H1 (cell line): ENCODE results near the gene SLMAP. TPM values are rescaled to one million over a fixed set of nuclear protein-coding genes. Genes with fewer than 3 reads are reported as not detected.

Experiments
- CTCF ChIA-PET: fragments of 300-600 bp; sonication (Branson Sonifier 250); formaldehyde crosslinking; loops from one replicate; lab custom pipeline; 2021; ENCODE audit not compliant: partially characterized antibody; lab: Charles Lee
- POLR2A ChIA-PET: fragments of 300-600 bp; sonication (Branson Sonifier 250); formaldehyde crosslinking; loops from one replicate; lab custom pipeline; 2021; ENCODE audit warnings: inconsistent platforms; ENCODE audit not compliant: partially characterized antibody; lab: Charles Lee
- DNase-seq, 2 experiments: peaks; one replicate each; pipeline versions ENCODE4 v3.0.0 to v3.0.0-alpha.2; 2010 to 2022; ENCODE audit warnings: low spot score in 2 of 2, low read depth in 1 of 2, mixed read lengths in 1 of 2
- FAIRE-seq: peaks from 2 replicates; lab custom pipeline; 2011; peaks lifted over from hg19 to GRCh38; lab: Jason Lieb, UNC
- H2AFZ ChIP-seq: 2 replicates; pipeline ENCODE4 v1.8.1; 2012; ENCODE audit warnings: low read length, inconsistent platforms
- H2AK5ac ChIP-seq: 2 replicates; pipeline ENCODE4 v1.6.1; 2013; ENCODE audit warnings: low read depth, low read length
- H2BK120ac ChIP-seq: replicated peaks from 2 replicates; pipeline ENCODE3; 2013; ENCODE audit warnings: low read depth, low read length, inconsistent platforms
- H2BK12ac ChIP-seq: 2 replicates; pipeline ENCODE4 v1.6.1; 2013; ENCODE audit warnings: low read depth, low read length
- H2BK15ac ChIP-seq: 2 replicates; pipeline ENCODE4 v1.6.1; 2013; ENCODE audit warnings: low read length
- H2BK20ac ChIP-seq: 2 replicates; pipeline ENCODE4 v1.6.1; 2013; ENCODE audit warnings: low read length
- H2BK5ac ChIP-seq: 2 replicates; pipeline ENCODE4 v1.6.1; 2013; ENCODE audit warnings: low read depth, low read length
- H3K14ac ChIP-seq: 2 replicates; pipeline ENCODE4 v1.6.1; 2013; ENCODE audit warnings: inconsistent platforms; ENCODE audit not compliant: insufficient read length
- H3K18ac ChIP-seq: 2 replicates; pipeline ENCODE4 v1.6.1; 2013; ENCODE audit warnings: low read length; ENCODE audit errors: extremely low read depth
- H3K23ac ChIP-seq: 2 replicates; pipeline ENCODE4 v1.6.1; 2013; ENCODE audit warnings: inconsistent platforms; ENCODE audit not compliant: insufficient read length
- H3K23me2 ChIP-seq: 2 replicates; pipeline ENCODE4 v1.6.1; 2013; ENCODE audit warnings: low read depth, low read length
- H3K27ac ChIP-seq: 2 replicates; pipeline ENCODE4 v1.6.1; 2011; ENCODE audit warnings: low read depth, low read length, inconsistent platforms
- H3K27me3 ChIP-seq, 4 experiments: replicated peaks in 1 of 4; 1 replicate in 1 of 4; 2 replicates in 3 of 4; pipeline versions ENCODE4 v1.6.1 to v1.8.1; 2011 to 2013; ENCODE audit warnings: low read length in 3 of 4, mild to moderate bottlenecking in 3 of 4, inconsistent platforms in 2 of 4, mixed read lengths in 2 of 4, moderate library complexity in 1 of 4; ENCODE audit not compliant: control insufficient read depth in 3 of 4, insufficient read depth in 3 of 4; ENCODE audit errors: extremely low read depth in 1 of 4
- H3K36me3 ChIP-seq, 4 experiments: 2 replicates each; pipeline versions ENCODE4 v1.6.1 to v1.8.1; 2011 to 2013; ENCODE audit warnings: mild to moderate bottlenecking in 4 of 4, low read length in 3 of 4, moderate library complexity in 2 of 4, control low read depth in 1 of 4, inconsistent platforms in 1 of 4; ENCODE audit not compliant: insufficient read depth in 4 of 4, control insufficient read depth in 2 of 4
- H3K4ac ChIP-seq: replicated peaks from 2 replicates; pipeline ENCODE3; 2013; ENCODE audit warnings: low read length, low read depth, mixed read lengths, inconsistent platforms; ENCODE audit not compliant: insufficient read length
- H3K4me1 ChIP-seq, 4 experiments: replicated peaks in 1 of 4; 1 replicate in 1 of 4; 2 replicates in 3 of 4; pipeline versions ENCODE4 v1.6.1 to v1.8.1; 2011 to 2013; ENCODE audit warnings: low read length in 3 of 4, inconsistent platforms in 2 of 4, mixed read lengths in 1 of 4; ENCODE audit not compliant: insufficient read depth in 4 of 4, control insufficient read depth in 3 of 4
- H3K4me2 ChIP-seq, 2 experiments: 2 replicates each; pipeline versions ENCODE4 v1.6.1 to v1.8.1; 2011 to 2013; ENCODE audit warnings: low read depth in 2 of 2, low read length in 2 of 2, control low read depth in 1 of 2, inconsistent platforms in 1 of 2, mild to moderate bottlenecking in 1 of 2; ENCODE audit not compliant: insufficient read depth in 1 of 2
- H3K4me3 ChIP-seq, 4 experiments: fragments of 200-600, 300-600 bp in 1 of 4; sonication (generic), shearing (Covaris generic), sonication (Bioruptor Twin) in 1 of 4; 2 replicates each; pipeline versions ENCODE4 v1.5.1 to v1.8.1; 2011 to 2016; ENCODE audit warnings: low read length in 4 of 4, low read depth in 3 of 4, control low read depth in 2 of 4, inconsistent platforms in 2 of 4, mild to moderate bottlenecking in 2 of 4, mixed read lengths in 1 of 4, moderate library complexity in 1 of 4; ENCODE audit not compliant: insufficient read depth in 2 of 4; ENCODE audit errors: extremely low read depth in 1 of 4
- H3K56ac ChIP-seq: replicated peaks from 2 replicates; pipeline ENCODE3; 2013; ENCODE audit warnings: low read depth, mild to moderate bottlenecking, mixed read lengths, low read length, inconsistent platforms; ENCODE audit not compliant: insufficient read length
- H3K79me1 ChIP-seq: 2 replicates; pipeline ENCODE4 v1.6.1; 2013; ENCODE audit warnings: low read depth, low read length, control low read depth
- H3K79me2 ChIP-seq, 2 experiments: 2 replicates each; pipeline versions ENCODE4 v1.6.1 to v1.8.1; 2012 to 2013; ENCODE audit warnings: low read length in 2 of 2, mild to moderate bottlenecking in 2 of 2, inconsistent platforms in 1 of 2; ENCODE audit not compliant: insufficient read depth in 2 of 2, control insufficient read depth in 1 of 2
- H3K9ac ChIP-seq, 4 experiments: replicated peaks in 1 of 4; 1 replicate in 1 of 4; 2 replicates in 3 of 4; pipeline versions ENCODE4 v1.6.1 to v1.8.1; 2011 to 2013; ENCODE audit warnings: low read depth in 3 of 4, low read length in 3 of 4, control low read depth in 2 of 4, mild to moderate bottlenecking in 2 of 4, moderate library complexity in 2 of 4, inconsistent platforms in 1 of 4; ENCODE audit errors: extremely low read depth in 1 of 4
- H3K9me3 ChIP-seq, 2 experiments: 2 replicates each; pipeline versions ENCODE4 v1.6.1 to v1.8.1; 2012 to 2013; ENCODE audit warnings: mild to moderate bottlenecking in 2 of 2, moderate library complexity in 2 of 2, control low read depth in 1 of 2, inconsistent platforms in 1 of 2, low read depth in 1 of 2, low read length in 1 of 2, mixed read lengths in 1 of 2; ENCODE audit not compliant: insufficient read depth in 2 of 2
- H4K20me1 ChIP-seq, 2 experiments: replicated peaks in 1 of 2; 2 replicates each; pipeline versions ENCODE3 to v1.8.1; 2011 to 2013; ENCODE audit warnings: inconsistent platforms in 2 of 2, low read length in 2 of 2, mild to moderate bottlenecking in 1 of 2; ENCODE audit not compliant: insufficient read depth in 2 of 2, control insufficient read depth in 1 of 2
- H4K5ac ChIP-seq: 2 replicates; pipeline ENCODE4 v1.6.1; 2013; ENCODE audit warnings: low read length, low read depth, mixed read lengths, inconsistent platforms; ENCODE audit not compliant: insufficient read length
- H4K8ac ChIP-seq: 2 replicates; pipeline ENCODE4 v1.8.0; 2013; ENCODE audit warnings: mild to moderate bottlenecking, moderate library complexity, low read length, inconsistent platforms; ENCODE audit not compliant: insufficient read depth; ENCODE audit errors: extremely low read depth
- H4K91ac ChIP-seq: replicated peaks from 2 replicates; pipeline ENCODE3; 2013; ENCODE audit warnings: low read length, mixed read lengths, inconsistent platforms; ENCODE audit not compliant: insufficient read length
- BRCA1 ChIP-seq: IDR thresholded peaks from 2 replicates; pipeline ENCODE4 v1.6.1; 2012; ENCODE audit warnings: low read depth, low read length, improper control_type of control experiment
- CHD2 ChIP-seq: IDR thresholded peaks from 2 replicates; pipeline ENCODE4 v1.6.1; 2012; ENCODE audit warnings: low read length, improper control_type of control experiment
- PHF8 ChIP-seq: fragments of 200-600 bp; sonication (generic); conservative IDR thresholded peaks from 2 replicates; pipeline ENCODE4 v1.7.1; 2012; ENCODE audit warnings: low read depth, mild to moderate bottlenecking, inconsistent platforms, low read length, moderate library complexity
- RBBP5 ChIP-seq: IDR thresholded peaks from 2 replicates; pipeline ENCODE4 v1.7.1; 2012; ENCODE audit warnings: low read depth, mild to moderate bottlenecking, inconsistent platforms, low read length, moderate library complexity, borderline replicate concordance
- SAP30 ChIP-seq: fragments of 300-600 bp; sonication (generic); IDR thresholded peaks from 2 replicates; pipeline ENCODE4 v1.7.1; 2012; ENCODE audit warnings: low read length, moderate library complexity, mild to moderate bottlenecking, inconsistent platforms; ENCODE audit not compliant: insufficient read depth, insufficient replicate concordance
- TAF1 ChIP-seq: IDR thresholded peaks from 2 replicates; pipeline ENCODE4 v1.6.1; 2011; ENCODE audit warnings: mild to moderate bottlenecking, low read depth, low read length
- TAF7 ChIP-seq: optimal IDR thresholded peaks from 2 replicates; pipeline ENCODE3; 2011; ENCODE audit warnings: low read depth, mild to moderate bottlenecking, inconsistent platforms, low read length, moderate library complexity, borderline replicate concordance
- WGBS, 2 experiments: shearing (Covaris generic) in 1 of 2; methylation state at CpG; one replicate each; pipeline versions ENCODE4 v1.1.6 to v1.1.7; 2013 to 2015; ENCODE audit warnings: low lambda C conversion rate in 2 of 2, mixed read lengths in 2 of 2, inconsistent platforms in 1 of 2, low coverage in 1 of 2, missing lambda C conversion rate in 1 of 2; ENCODE audit not compliant: insufficient replicate concordance in 2 of 2, insufficient coverage in 1 of 2, insufficient read length in 1 of 2; ENCODE audit errors: extremely low coverage in 1 of 2, missing lambda C conversion rate in 1 of 2; 5-methylcytosine and 5-hydroxymethylcytosine counted together
- polyA plus RNA-seq, 7 experiments: library from polyadenylated mRNA; depleted of rRNA in 3 of 7; stranded (reverse) in 5 of 7; unstranded in 2 of 7; fragments of >200 nt in 5 of 7; fragments of 200-250 nt in 2 of 7; gene quantifications; 1 replicate in 5 of 7; 2 replicates in 1 of 7; 4 replicates in 1 of 7; pipeline versions ENCODE4 v1.2.1 to v1.2.3, GENCODE V29; 2011 to 2013; ENCODE audit warnings: missing spikeins in 2 of 7, mixed read lengths in 2 of 7
- total RNA-seq: library from RNA; stranded (reverse); fragmentation: NEBNext Ultra II Directional; extraction: Animal tissue kit (Norgen Biotek cat#: 25700); gene quantifications from 2 replicates; pipeline ENCODE4 v1.2.1, GENCODE V29; 2021

Gene SLMAP
- total and polyA plus RNA-seq, 2 of the 8 experiments (the other 6 are each of a cell fraction or from before 2014, with no cell fraction given), result 13.6 to 70.4 TPM

DNA sequence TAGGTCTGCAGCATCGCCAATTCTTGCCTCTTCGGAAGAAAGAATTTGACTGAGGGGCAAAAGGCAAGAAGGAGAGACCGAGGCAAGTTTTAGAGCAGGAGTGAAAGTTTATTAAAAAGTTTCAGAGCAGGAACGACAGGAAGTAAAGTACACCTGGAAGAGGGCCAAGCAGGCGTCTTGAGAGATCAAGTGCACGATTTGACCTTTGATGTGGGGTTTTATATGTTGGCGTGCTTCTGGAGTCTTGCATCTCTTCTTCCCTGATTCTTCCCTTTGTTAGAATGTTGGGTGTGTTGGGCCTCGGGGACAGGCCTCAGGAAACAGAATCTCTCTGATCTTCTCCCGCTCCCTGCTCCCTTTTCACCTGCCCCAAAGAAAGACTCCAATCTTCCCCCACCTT, 211.5 kb downstream of the SLMAP start:
- no peak overlapping the region for H2BK20ac ChIP-seq
- no peak overlapping the region for H3K27ac ChIP-seq
- no peak overlapping the region for H4K91ac ChIP-seq
- H3K56ac ChIP-seq, result no peak overlapping the region
- FAIRE-seq, result no peak
- H3K23me2 ChIP-seq, result no peaks in the 10 kb centered on the region
- WGBS, 2 experiments, result 97% methylated on average over 9 of the region's 9 CpGs; no CpG with 5 or more reads in 1 of the 2 experiments
- no peak overlapping the region for H3K4me2 ChIP-seq
- DNase-seq, result no peak
- TF ChIP-seq TAF7 (no peak), SAP30 (no peak), CHD2 (no peak), RBBP5 (no peak), TAF1 (no peak), BRCA1 (no peak), PHF8 (no peak)
- peaks cover 0 to 10% (median 3%) of the 10 kb centered on the region in 4 experiments; a peak in 6 of 7 replicates for H3K4me1 ChIP-seq
- H3K4me3 ChIP-seq, result no peak overlapping the region
- H2BK12ac ChIP-seq, result no peak overlapping the region; the same call in 1 of the 2 replicates
- H3K79me1 ChIP-seq, result no peaks in the 10 kb centered on the region
- no peak overlapping the region for H3K23ac ChIP-seq
- H2BK15ac ChIP-seq, result no peak overlapping the region
- no peak overlapping the region for H2AFZ ChIP-seq
- no peaks in the 10 kb centered on the region for H3K36me3 ChIP-seq
- ChIA-PET CTCF (interaction anchor here (0.5 to 1.4 kb wide), 3 partner anchors 10 to 66 kb away, joined by 3 to 10 read pairs (median 3); no protein-coding TSS in a partner anchor), POLR2A (no interaction called here)
- H3K14ac ChIP-seq, result no peak overlapping the region
- H3K9me3 ChIP-seq, result no peaks in the 10 kb centered on the region
- H3K9ac ChIP-seq, result no peak overlapping the region
- H2BK120ac ChIP-seq, result no peak overlapping the region
- no peaks in the 10 kb centered on the region for H3K27me3 ChIP-seq
- no peak overlapping the region for H3K18ac ChIP-seq
- H4K8ac ChIP-seq, result no peak overlapping the region
- H2AK5ac ChIP-seq, result no peak overlapping the region
- H3K79me2 ChIP-seq, result no peaks in the 10 kb centered on the region
- no peak overlapping the region for H2BK5ac ChIP-seq
- H3K4ac ChIP-seq, result no peak overlapping the region
- H4K20me1 ChIP-seq, result no peaks in the 10 kb centered on the region
- H4K5ac ChIP-seq, result no peak overlapping the region
